ENCODE data around the gene TSPAN17.
A peak's percentile ranks its signal among the peaks of the same experiment; 100 is the strongest.

The TSPAN17 gene

DNA sequence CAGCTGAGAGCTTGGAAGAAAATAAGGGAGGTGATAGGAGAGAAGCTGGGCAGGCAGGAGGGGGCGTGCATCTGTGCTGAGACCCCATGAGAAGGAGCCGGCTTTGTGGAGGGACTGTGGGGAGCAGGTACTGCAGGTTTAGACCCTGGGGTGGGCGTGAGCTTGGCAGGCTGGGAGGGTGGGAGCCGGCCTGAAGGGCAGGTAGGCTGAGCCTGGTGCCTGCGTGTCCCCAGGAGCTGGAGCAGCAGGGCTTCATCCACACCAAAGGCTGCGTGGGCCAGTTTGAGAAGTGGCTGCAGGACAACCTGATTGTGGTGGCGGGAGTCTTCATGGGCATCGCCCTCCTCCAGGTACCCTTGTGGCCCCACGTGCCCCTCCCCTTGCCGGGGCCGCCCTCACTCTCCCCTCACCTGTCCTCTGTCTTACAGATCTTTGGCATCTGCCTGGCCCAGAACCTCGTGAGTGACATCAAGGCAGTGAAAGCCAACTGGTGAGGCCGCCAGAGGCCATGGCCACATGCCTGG is 9.2 kb downstream of the TSPAN17 start:
- Histone ChIP-seq H3K27me3 (ENCODE audit: insufficient read depth, low read depth) (no peaks in the 10 kb centered on the region), H2AFZ (ENCODE audit: low read depth) (no peak overlapping the region), H3K4me3 (IDR thresholded peaks at IDR 0.05; ENCODE audit: insufficient read depth, low read depth, low read length) (no peak overlapping the region), H3K36me3 (ENCODE audit: insufficient read depth) (no peaks in the 10 kb centered on the region), H4K20me1 (ENCODE audit: insufficient read depth) (no peaks in the 10 kb centered on the region), H3K4me1 (ENCODE audit: low read depth, poor library complexity, severe bottlenecking) (peaks cover 28% of the 10 kb centered on the region), H3K4me2 (no peak overlapping the region), H3K9ac (no peak overlapping the region), H3K27ac (no peak overlapping the region), H3K79me2 (ENCODE audit: insufficient read depth, low read depth) (no peaks in the 10 kb centered on the region)
- TF ChIP-seq, protein P1, sequence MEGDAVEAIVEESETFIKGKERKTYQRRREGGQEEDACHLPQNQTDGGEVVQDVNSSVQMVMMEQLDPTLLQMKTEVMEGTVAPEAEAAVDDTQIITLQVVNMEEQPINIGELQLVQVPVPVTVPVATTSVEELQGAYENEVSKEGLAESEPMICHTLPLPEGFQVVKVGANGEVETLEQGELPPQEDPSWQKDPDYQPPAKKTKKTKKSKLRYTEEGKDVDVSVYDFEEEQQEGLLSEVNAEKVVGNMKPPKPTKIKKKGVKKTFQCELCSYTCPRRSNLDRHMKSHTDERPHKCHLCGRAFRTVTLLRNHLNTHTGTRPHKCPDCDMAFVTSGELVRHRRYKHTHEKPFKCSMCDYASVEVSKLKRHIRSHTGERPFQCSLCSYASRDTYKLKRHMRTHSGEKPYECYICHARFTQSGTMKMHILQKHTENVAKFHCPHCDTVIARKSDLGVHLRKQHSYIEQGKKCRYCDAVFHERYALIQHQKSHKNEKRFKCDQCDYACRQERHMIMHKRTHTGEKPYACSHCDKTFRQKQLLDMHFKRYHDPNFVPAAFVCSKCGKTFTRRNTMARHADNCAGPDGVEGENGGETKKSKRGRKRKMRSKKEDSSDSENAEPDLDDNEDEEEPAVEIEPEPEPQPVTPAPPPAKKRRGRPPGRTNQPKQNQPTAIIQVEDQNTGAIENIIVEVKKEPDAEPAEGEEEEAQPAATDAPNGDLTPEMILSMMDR (conservative IDR thresholded peaks at IDR 0.05; ENCODE audit: low read depth, low read length): no peak

DNA sequence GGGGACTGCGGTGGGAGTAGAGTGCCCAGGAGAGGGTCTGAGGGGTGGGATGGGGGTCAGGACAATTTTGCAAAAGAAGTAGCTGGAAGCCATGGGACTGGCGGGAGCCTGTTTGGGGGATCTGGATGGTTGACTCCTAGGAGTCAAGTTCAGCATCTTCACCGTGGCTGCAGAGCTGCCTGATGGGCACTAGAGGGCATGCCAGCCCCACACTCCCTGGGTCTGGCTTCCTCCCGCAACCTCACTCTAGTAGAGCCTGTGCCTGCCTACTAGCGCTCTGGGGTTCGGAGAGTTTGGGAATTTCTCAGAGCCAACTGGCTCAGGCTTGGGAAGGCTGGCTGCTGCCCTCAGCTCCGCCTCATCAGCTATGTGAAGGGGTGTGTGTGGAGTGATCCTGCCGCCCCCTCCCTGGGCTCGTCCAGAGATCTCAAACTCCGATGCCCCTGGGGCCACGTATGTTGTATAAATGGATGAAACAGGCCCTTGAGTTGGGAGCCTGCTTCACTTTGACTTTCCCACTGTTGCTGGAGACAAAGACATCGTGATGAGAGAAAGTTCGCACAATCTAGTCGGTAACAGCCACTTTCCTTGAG is 10.8 kb downstream of the TSPAN17 start:
- no peaks in the 10 kb centered on the region for H4K20me1 ChIP-seq (ENCODE audit: insufficient read depth)
- no peak overlapping the region for H3K9ac ChIP-seq
- H3K4me2 ChIP-seq: peak overlapping the region; percentile 69
- H3K27me3 ChIP-seq (ENCODE audit: insufficient read depth, low read depth): no peaks in the 10 kb centered on the region
- peaks cover 28% of the 10 kb centered on the region for H3K4me1 ChIP-seq (ENCODE audit: low read depth, poor library complexity, severe bottlenecking)
- H3K4me3 ChIP-seq (IDR thresholded peaks at IDR 0.05; ENCODE audit: insufficient read depth, low read depth, low read length): no peak overlapping the region
- H3K79me2 ChIP-seq (ENCODE audit: insufficient read depth, low read depth): no peaks in the 10 kb centered on the region
- TF ChIP-seq, protein P1 (conservative IDR thresholded peaks at IDR 0.05; ENCODE audit: low read depth, low read length): peak; percentile 65
- H3K36me3 ChIP-seq (ENCODE audit: insufficient read depth): no peaks in the 10 kb centered on the region
- H3K27ac ChIP-seq: no peak overlapping the region
- H2AFZ ChIP-seq (ENCODE audit: low read depth): no peak overlapping the region; the same call in 1 of the 2 replicates

DNA sequence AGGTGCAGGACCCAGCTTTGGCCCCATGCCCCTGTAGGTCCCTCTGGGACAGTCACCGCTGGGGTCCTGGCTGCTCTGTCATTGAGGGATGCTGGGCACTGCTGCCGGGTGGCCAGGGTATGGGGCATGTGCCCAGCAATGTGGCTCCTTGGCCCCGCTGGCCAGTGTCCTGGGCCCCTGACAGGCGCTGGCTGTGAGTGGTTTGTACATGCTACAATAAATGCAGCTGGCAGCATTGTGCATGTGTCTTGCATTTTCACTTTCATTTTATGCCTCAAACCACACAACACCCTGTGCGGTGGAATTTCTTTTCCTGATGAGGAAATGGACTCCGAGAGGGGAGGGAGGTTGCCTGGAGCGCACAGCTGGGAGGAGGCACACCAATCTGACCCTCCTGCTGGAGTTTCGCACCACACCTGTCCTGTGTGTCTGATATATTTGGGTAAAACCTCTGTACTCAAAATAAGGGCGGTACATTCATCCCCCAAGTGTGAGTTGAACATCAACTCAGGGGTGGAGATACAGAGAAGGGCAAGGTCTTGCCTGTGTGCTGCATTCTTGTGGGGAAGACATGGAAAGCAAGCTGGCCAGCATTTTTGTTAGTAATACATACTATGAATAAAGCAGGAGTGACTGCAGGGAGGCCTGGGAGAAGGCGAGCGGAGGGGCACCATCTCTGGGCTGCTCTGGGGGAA is 11.7 kb downstream of the TSPAN17 start:
- peak overlapping the region; percentile 69 for H3K4me2 ChIP-seq
- no peak overlapping the region for H2AFZ ChIP-seq (ENCODE audit: low read depth)

DNA sequence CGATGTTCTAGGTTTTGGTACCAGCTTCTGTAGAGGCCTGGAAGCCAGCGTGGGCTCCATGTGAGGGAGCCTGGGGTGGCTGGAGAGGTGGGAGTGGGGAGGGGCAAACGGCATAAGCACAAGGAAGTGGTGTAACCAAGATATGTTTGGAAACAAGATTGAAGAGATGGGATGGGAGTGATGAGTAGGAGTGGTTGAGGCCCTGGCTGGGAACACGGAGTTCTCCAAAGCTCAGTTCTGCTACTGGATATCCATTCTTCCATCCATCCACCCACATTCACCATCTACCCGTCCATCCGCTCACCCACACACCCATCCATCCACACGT is 12.2 kb downstream of the TSPAN17 start:
- H3K36me3 ChIP-seq (ENCODE audit: insufficient read depth): no peaks in the 10 kb centered on the region
- H3K9ac ChIP-seq: no peak overlapping the region
- H3K4me2 ChIP-seq: peak overlapping the region; percentile 69
- no peak overlapping the region for H3K4me3 ChIP-seq (IDR thresholded peaks at IDR 0.05; ENCODE audit: insufficient read depth, low read depth, low read length)
- H4K20me1 ChIP-seq (ENCODE audit: insufficient read depth): no peaks in the 10 kb centered on the region
- H2AFZ ChIP-seq (ENCODE audit: low read depth): no peak overlapping the region
- TF ChIP-seq, protein P1 (conservative IDR thresholded peaks at IDR 0.05; ENCODE audit: low read depth, low read length): no peak
- H3K4me1 ChIP-seq (ENCODE audit: low read depth, poor library complexity, severe bottlenecking): peaks cover 28% of the 10 kb centered on the region
- no peaks in the 10 kb centered on the region for H3K27me3 ChIP-seq (ENCODE audit: insufficient read depth, low read depth)
- no peak overlapping the region for H3K27ac ChIP-seq
- H3K79me2 ChIP-seq (ENCODE audit: insufficient read depth, low read depth): no peaks in the 10 kb centered on the region

More for the DNA sequence above, 11.7 kb downstream of the TSPAN17 start:
- no peaks in the 10 kb centered on the region for H3K79me2 ChIP-seq (ENCODE audit: insufficient read depth, low read depth)
- no peaks in the 10 kb centered on the region for H3K36me3 ChIP-seq (ENCODE audit: insufficient read depth)
- TF ChIP-seq, protein P1 (conservative IDR thresholded peaks at IDR 0.05; ENCODE audit: low read depth, low read length): no peak
- H3K27me3 ChIP-seq (ENCODE audit: insufficient read depth, low read depth): no peaks in the 10 kb centered on the region
- H3K4me3 ChIP-seq (IDR thresholded peaks at IDR 0.05; ENCODE audit: insufficient read depth, low read depth, low read length): no peak overlapping the region
- H3K27ac ChIP-seq: no peak overlapping the region
- no peaks in the 10 kb centered on the region for H4K20me1 ChIP-seq (ENCODE audit: insufficient read depth)
- H3K4me1 ChIP-seq (ENCODE audit: low read depth, poor library complexity, severe bottlenecking): peaks cover 28% of the 10 kb centered on the region
- H3K9ac ChIP-seq: no peak overlapping the region

Data from KMS-11 (cell line).